Activated CD4-positive, alpha-beta T cell treated with anti-CD3 and anti-CD28 coated beads, Interleukin-2, amount 10 ng/mL, durations not matched to agents 24 days and 14 days (primary cell): ENCODE data around the gene OSBPL10. TPM values are rescaled to one million over a fixed set of nuclear protein-coding genes. Genes with fewer than 3 reads are reported as not detected.
"Not testable (repeated sequence)": the region's sequence is repeated elsewhere in the genome, so short reads cannot be mapped to it uniquely, and the experiment has no call there.

Experiments used
- DNase-seq: peaks from one replicate; pipeline ENCODE4 v3.0.0; 2022
- H3K27ac Mint-ChIP-seq: one replicate; pipeline ENCODE4 v1.8.0; 2022; ENCODE audit warnings: mild to moderate bottlenecking, mixed read lengths
- H3K27me3 Mint-ChIP-seq: one replicate; pipeline ENCODE4 v1.8.0; 2022; ENCODE audit warnings: mixed read lengths
- H3K36me3 Mint-ChIP-seq: one replicate; pipeline ENCODE4 v1.8.0; 2022; ENCODE audit warnings: low read depth, mild to moderate bottlenecking, mixed read lengths
- H3K4me1 Mint-ChIP-seq: one replicate; pipeline ENCODE4 v1.8.0; 2021; ENCODE audit warnings: mixed read lengths
- H3K4me3 Mint-ChIP-seq: one replicate; pipeline ENCODE4 v1.8.0; 2022; ENCODE audit warnings: mild to moderate bottlenecking, moderate library complexity, mixed read lengths
- H3K9me3 Mint-ChIP-seq: one replicate; pipeline ENCODE4 v1.8.0; 2021; ENCODE audit warnings: mixed read lengths
- intact Hi-C: fragments of 100-400 bp; cut with micrococcal nuclease; formaldehyde crosslinking; loops from one replicate; pipeline ENCODE4 v1.15.1; 2023
- total RNA-seq: library from RNA; stranded (reverse); gene quantifications from 2 replicates; pipeline ENCODE4 v1.2.3, GENCODE V29; 2022

OSBPL10 gene
- total RNA-seq, 1 donor from 2014 or later: 14.5 TPM

- H3K4me1 Mint-ChIP-seq: peaks cover 14% of the 10 kb centered on the region
- no peak for DNase-seq
- H3K4me3 Mint-ChIP-seq: no peak overlapping the region
- peaks cover 5% of the 10 kb centered on the region for H3K9me3 Mint-ChIP-seq
- no peaks in the 10 kb centered on the region for H3K27me3 Mint-ChIP-seq
- no peaks in the 10 kb centered on the region for H3K36me3 Mint-ChIP-seq
- intact Hi-C loops: no loop called here
- H3K27ac Mint-ChIP-seq: no peak overlapping the region
Measured at GRCh38 chr3:31707286-31707685, 273.8 kb downstream of the OSBPL10 start.

GRCh38 chr3:31705736-31706135 lies 275.3 kb downstream of the OSBPL10 start:
- Mint-ChIP-seq H3K9me3 (peaks cover 5% of the 10 kb centered on the region), H3K4me3 (no peak overlapping the region), H3K36me3 (no peaks in the 10 kb centered on the region), H3K4me1 (peaks cover 14% of the 10 kb centered on the region), H3K27ac (no peak overlapping the region), H3K27me3 (no peaks in the 10 kb centered on the region)
- intact Hi-C loops: loop anchor here (2.0 kb wide), 1 partner anchor 49 kb away; no protein-coding TSS in a partner anchor
- no peak for DNase-seq

- Mint-ChIP-seq H3K27ac (peak overlapping the region; percentile 50), H3K4me3 (no peak overlapping the region), H3K36me3 (no peaks in the 10 kb centered on the region), H3K27me3 (no peaks in the 10 kb centered on the region), H3K9me3 (peaks cover 5% of the 10 kb centered on the region), H3K4me1 (peaks cover 11% of the 10 kb centered on the region)
- DNase-seq: no peak
- intact Hi-C loops: loop anchor here (2.0 kb wide), 1 partner anchor 50 kb away; no protein-coding TSS in a partner anchor
Measured at GRCh38 chr3:31704591-31705179, 276.4 kb downstream of the OSBPL10 start.

- Mint-ChIP-seq H3K4me3 (no peak overlapping the region), H3K27ac (no peak overlapping the region), H3K27me3 (no peaks in the 10 kb centered on the region), H3K36me3 (no peaks in the 10 kb centered on the region), H3K4me1 (peaks cover 11% of the 10 kb centered on the region), H3K9me3 (peaks cover 5% of the 10 kb centered on the region)
- DNase-seq: no peak
- intact Hi-C loops: loop anchor here (2.0 kb wide), 1 partner anchor 51 kb away; no protein-coding TSS in a partner anchor
Measured at GRCh38 chr3:31704156-31704555, 276.9 kb downstream of the OSBPL10 start.

- DNase-seq: no peak
- intact Hi-C loops: no loop called here
- Mint-ChIP-seq H3K27ac (no peak overlapping the region), H3K4me1 (peaks cover 11% of the 10 kb centered on the region), H3K4me3 (no peak overlapping the region), H3K27me3 (no peaks in the 10 kb centered on the region), H3K36me3 (peaks cover 4% of the 10 kb centered on the region), H3K9me3 (no peaks in the 10 kb centered on the region)
Measured at GRCh38 chr3:31701286-31701685, 279.8 kb downstream of the OSBPL10 start.

GRCh38 chr3:31699309-31699953 lies 281.6 kb downstream of the OSBPL10 start:
- intact Hi-C loops: loop anchor here (5.0 kb wide), 1 partner anchor 147 kb away; no protein-coding TSS in a partner anchor
- peaks cover 4% of the 10 kb centered on the region for H3K4me1 Mint-ChIP-seq
- no peak overlapping the region for H3K4me3 Mint-ChIP-seq

GRCh38 chr3:31696815-31697548 lies 284.1 kb downstream of the OSBPL10 start:
- H3K9me3 Mint-ChIP-seq: no peaks in the 10 kb centered on the region
- DNase-seq: no peak
- intact Hi-C loops: loop anchor here (5.0 kb wide), 1 partner anchor 145 kb away; no protein-coding TSS in a partner anchor
- H3K27me3 Mint-ChIP-seq: no peaks in the 10 kb centered on the region
- H3K36me3 Mint-ChIP-seq: peaks cover 4% of the 10 kb centered on the region
- no peaks in the 10 kb centered on the region for H3K4me1 Mint-ChIP-seq
- H3K4me3 Mint-ChIP-seq: no peak overlapping the region
- H3K27ac Mint-ChIP-seq: no peak overlapping the region

More at GRCh38 chr3:31699309-31699953, 281.6 kb downstream of the OSBPL10 start:
- Mint-ChIP-seq H3K27me3 (no peaks in the 10 kb centered on the region), H3K36me3 (peaks cover 4% of the 10 kb centered on the region), H3K27ac (no peak overlapping the region), H3K9me3 (no peaks in the 10 kb centered on the region)
- no peak for DNase-seq

- H3K27ac Mint-ChIP-seq: no peak overlapping the region
- no peak overlapping the region for H3K4me3 Mint-ChIP-seq
- intact Hi-C loops: loop anchor here (5.0 kb wide), 1 partner anchor 144 kb away; no protein-coding TSS in a partner anchor
- DNase-seq: no peak
- H3K4me1 Mint-ChIP-seq: no peaks in the 10 kb centered on the region
- H3K27me3 Mint-ChIP-seq: no peaks in the 10 kb centered on the region
- H3K36me3 Mint-ChIP-seq: peaks cover 7% of the 10 kb centered on the region
- H3K9me3 Mint-ChIP-seq: no peaks in the 10 kb centered on the region
Measured at GRCh38 chr3:31696009-31696297, 285.1 kb downstream of the OSBPL10 start.

- no peaks in the 10 kb centered on the region for H3K9me3 Mint-ChIP-seq
- no peak overlapping the region for H3K27ac Mint-ChIP-seq
- intact Hi-C loops: loop anchor here (5.0 kb wide), 1 partner anchor 143 kb away; no protein-coding TSS in a partner anchor
- DNase-seq: peak; percentile 77
- H3K27me3 Mint-ChIP-seq: no peaks in the 10 kb centered on the region
- H3K4me1 Mint-ChIP-seq: no peaks in the 10 kb centered on the region
- H3K4me3 Mint-ChIP-seq: no peak overlapping the region
- H3K36me3 Mint-ChIP-seq: peaks cover 9% of the 10 kb centered on the region
Measured at GRCh38 chr3:31695280-31696008, 285.6 kb downstream of the OSBPL10 start.

- intact Hi-C loops: no loop called here
- Mint-ChIP-seq H3K27me3 (no peaks in the 10 kb centered on the region), H3K27ac (no peak overlapping the region), H3K36me3 (peaks cover 10% of the 10 kb centered on the region), H3K9me3 (peaks cover 8% of the 10 kb centered on the region), H3K4me3 (no peak overlapping the region), H3K4me1 (no peaks in the 10 kb centered on the region)
- no peak for DNase-seq
Measured at GRCh38 chr3:31693346-31693745, 287.7 kb downstream of the OSBPL10 start.

GRCh38 chr3:31692751-31693150 lies 288.3 kb downstream of the OSBPL10 start:
- Mint-ChIP-seq H3K27me3 (no peaks in the 10 kb centered on the region), H3K4me1 (no peaks in the 10 kb centered on the region), H3K4me3 (no peak overlapping the region), H3K36me3 (peaks cover 10% of the 10 kb centered on the region), H3K9me3 (peaks cover 8% of the 10 kb centered on the region), H3K27ac (no peak overlapping the region)
- DNase-seq: no peak
- intact Hi-C loops: no loop called here

GRCh38 chr3:31690771-31691170 lies 290.3 kb downstream of the OSBPL10 start:
- no peaks in the 10 kb centered on the region for H3K4me1 Mint-ChIP-seq
- peaks cover 8% of the 10 kb centered on the region for H3K9me3 Mint-ChIP-seq
- H3K27me3 Mint-ChIP-seq: no peaks in the 10 kb centered on the region
- no peak for DNase-seq
- intact Hi-C loops: no loop called here
- H3K36me3 Mint-ChIP-seq: peaks cover 10% of the 10 kb centered on the region
- no peak overlapping the region for H3K4me3 Mint-ChIP-seq
- no peak overlapping the region for H3K27ac Mint-ChIP-seq

GRCh38 chr3:31689523-31689922 lies 291.5 kb downstream of the OSBPL10 start:
- intact Hi-C loops, H3K9me3 Mint-ChIP-seq, H3K4me1 Mint-ChIP-seq, H3K4me3 Mint-ChIP-seq, H3K27me3 Mint-ChIP-seq, DNase-seq, H3K27ac Mint-ChIP-seq: not testable (repeated sequence)
- H3K36me3 Mint-ChIP-seq: peaks cover 10% of the 10 kb centered on the region
